PC-3 (cell line): ENCODE measurements around the gene ASTN2. TPM values are rescaled to one million over a fixed set of nuclear protein-coding genes. Genes with fewer than 3 reads are reported as not detected.

Source experiments
- ATAC-seq: fragments of 200-7000 bp; cut with Tn5 transposase; 2 replicates; pipeline ENCODE4 v1.9.1; 2020; ENCODE audit warnings: mild to moderate bottlenecking, moderate library complexity
- BruUV-seq: library from RNA; stranded (reverse); fragments of 400-500 nt; replicated peaks from 2 replicates; lab custom pipeline; 2021; lab: Mats Ljungman, UMichigan
- CTCF ChIA-PET: fragments of 300-600 bp; sonication (Branson Sonifier 250); formaldehyde crosslinking; loops from one replicate; lab custom pipeline; 2022; ENCODE audit warnings: antibody characterized with exemption; lab: Charles Lee
- POLR2A ChIA-PET: fragments of 300-600 bp; sonication (Branson Sonifier 250); formaldehyde crosslinking; loops from one replicate; lab custom pipeline; 2022; ENCODE audit warnings: antibody characterized with exemption; ENCODE audit not compliant: unreplicated experiment; lab: Charles Lee
- DNase-seq: peaks from one replicate; pipeline ENCODE4 v3.0.0-alpha.2; 2015
- H2AFZ ChIP-seq: fragments of 300-600 bp; sonication (generic); 2 replicates; pipeline ENCODE4 v1.6.0; 2016; ENCODE audit warnings: antibody characterized with exemption, low read length
- H3F3A ChIP-seq: fragments of 300-600 bp; sonication (generic); one replicate; pipeline ENCODE4 v1.6.0; 2017; ENCODE audit warnings: antibody characterized with exemption, low read length, control low read depth, mild to moderate bottlenecking; ENCODE audit not compliant: unreplicated experiment
- H3K27ac ChIP-seq: fragments of 300-600 bp; sonication (generic); 2 replicates; pipeline ENCODE4 v1.5.1; 2016; ENCODE audit warnings: mild to moderate bottlenecking, low read length
- H3K27me3 ChIP-seq: fragments of 300-600 bp; sonication (generic); 2 replicates; pipeline ENCODE4 v1.6.1; 2016; ENCODE audit warnings: low read length, mixed read lengths
- H3K36me3 ChIP-seq: fragments of 300-600 bp; sonication (generic); 2 replicates; pipeline ENCODE4 v1.6.1; 2016; ENCODE audit warnings: low read depth, mixed run types, low read length, mixed read lengths
- H3K4me1 ChIP-seq: fragments of 300-600 bp; sonication (generic); 2 replicates; pipeline ENCODE4 v1.5.1; 2016; ENCODE audit warnings: low read length; ENCODE audit not compliant: insufficient read depth
- H3K4me2 ChIP-seq: fragments of 300-600 bp; sonication (generic); 2 replicates; pipeline ENCODE4 v1.6.0; 2016; ENCODE audit warnings: low read length
- H3K4me3 ChIP-seq: fragments of 300-600 bp; sonication (generic); 2 replicates; pipeline ENCODE4 v1.5.1; 2016; ENCODE audit warnings: mild to moderate bottlenecking, low read length, mixed read lengths
- H3K79me2 ChIP-seq: fragments of 300-600 bp; sonication (generic); 2 replicates; pipeline ENCODE4 v1.6.1; 2017; ENCODE audit warnings: low read length, mixed read lengths
- H3K9ac ChIP-seq: fragments of 300-600 bp; sonication (generic); 2 replicates; pipeline ENCODE4 v1.6.0; 2016; ENCODE audit warnings: mild to moderate bottlenecking, low read length
- H3K9me2 ChIP-seq: fragments of 300-600 bp; sonication (generic); replicated peaks from 2 replicates; pipeline ENCODE4 v1.6.1; 2016; ENCODE audit warnings: mixed run types, low read length, mixed read lengths
- H3K9me3 ChIP-seq: fragments of 300-600 bp; sonication (generic); 2 replicates; pipeline ENCODE4 v1.6.1; 2016; ENCODE audit warnings: low read length, mixed read lengths
- H4K20me1 ChIP-seq: fragments of 300-600 bp; sonication (generic); 2 replicates; pipeline ENCODE4 v1.6.1; 2016; ENCODE audit warnings: low read length, mixed read lengths
- CTCF ChIP-seq: fragments of 300-600 bp; sonication (generic); conservative IDR thresholded peaks from 2 replicates; pipeline ENCODE4 v1.5.1; 2017; ENCODE audit warnings: antibody characterized with exemption, low read depth, mild to moderate bottlenecking, low read length
- EZH2 ChIP-seq: fragments of 300-600 bp; sonication (generic); IDR thresholded peaks from one replicate; pipeline ENCODE4 v1.6.1; 2017; ENCODE audit warnings: antibody characterized with exemption, mild to moderate bottlenecking, low read length; ENCODE audit not compliant: unreplicated experiment
- EZH2phosphoT487 ChIP-seq: fragments of 300-600 bp; sonication (generic); IDR thresholded peaks from 2 replicates; pipeline ENCODE4 v1.6.1; 2018; ENCODE audit warnings: mild to moderate bottlenecking, antibody characterized with exemption, low read length, borderline replicate concordance
- intact Hi-C: fragments of 100-400 bp; cut with micrococcal nuclease; formaldehyde crosslinking; loops from 2 replicates; pipeline ENCODE4 v1.9.0; 2023
- total RNA-seq: library from RNA; depleted of rRNA; stranded (reverse); fragments of >200 nt; gene quantifications from 2 replicates; pipeline ENCODE4 v1.2.3, GENCODE V29; 2014

ASTN2 gene
- total RNA-seq, 1 experiment from 2014 or later: 3.5 TPM

DNA sequence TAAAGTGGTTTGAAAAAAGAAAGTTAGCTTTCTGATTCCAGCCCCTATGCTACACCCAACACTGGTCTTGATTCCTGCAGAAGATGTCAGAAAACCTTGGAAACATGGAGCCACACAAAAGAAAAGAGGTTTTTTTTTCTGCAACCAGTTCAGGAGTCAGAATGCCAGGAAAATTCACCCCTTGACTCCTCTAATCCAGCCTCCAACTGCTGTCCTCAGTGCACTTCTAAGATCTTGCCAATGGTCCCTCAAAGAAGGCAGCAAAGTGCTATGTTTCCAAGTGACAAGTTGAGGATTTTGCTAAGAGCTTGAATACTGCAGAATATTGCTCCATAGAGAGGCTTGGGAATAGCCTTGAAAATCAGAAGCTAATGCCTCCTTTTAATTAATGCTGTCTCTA is 617.6 kb downstream of the ASTN2 start:
- no peaks in the 10 kb centered on the region for H3K79me2 ChIP-seq
- CTCF ChIA-PET: no interaction called here
- intact Hi-C loops: no loop called here
- no peaks in the 10 kb centered on the region for H3K36me3 ChIP-seq
- POLR2A ChIA-PET: interaction anchor here (0.5 kb wide), 1 partner anchor 899 kb away, joined by 3 read pairs; no protein-coding TSS in a partner anchor
- no peaks in the 10 kb centered on the region for H3K27me3 ChIP-seq
- ATAC-seq: no peak
- no peak overlapping the region for H3K9ac ChIP-seq
- TF ChIP-seq CTCF: no peak
- no peak for TF ChIP-seq EZH2phosphoT487
- no peak for TF ChIP-seq EZH2
- no peaks in the 10 kb centered on the region for H3K4me1 ChIP-seq
- DNase-seq: no peak
- H3F3A ChIP-seq: no peaks in the 10 kb centered on the region
- H4K20me1 ChIP-seq: no peaks in the 10 kb centered on the region
- H3K9me3 ChIP-seq: no peaks in the 10 kb centered on the region
- no peak overlapping the region for H3K4me3 ChIP-seq
- H3K4me2 ChIP-seq: no peak overlapping the region
- H3K27ac ChIP-seq: no peak overlapping the region
- BruUV-seq: no TSS peak
- H3K9me2 ChIP-seq: no peaks in the 10 kb centered on the region
- no peak overlapping the region for H2AFZ ChIP-seq

- H3K27ac ChIP-seq: no peak overlapping the region
- ATAC-seq (no peak), DNase-seq (no peak)
- no peaks in the 10 kb centered on the region for H3K9me2 ChIP-seq
- BruUV-seq: no TSS peak
- H3K9me3 ChIP-seq: no peaks in the 10 kb centered on the region
- H3K79me2 ChIP-seq: no peaks in the 10 kb centered on the region
- ChIA-PET CTCF (no interaction called here), POLR2A (no interaction called here)
- H2AFZ ChIP-seq: no peak overlapping the region
- no peaks in the 10 kb centered on the region for H3F3A ChIP-seq
- no peak overlapping the region for H3K9ac ChIP-seq
- H3K27me3 ChIP-seq: no peaks in the 10 kb centered on the region
- no peaks in the 10 kb centered on the region for H3K4me1 ChIP-seq
- no peak for TF ChIP-seq EZH2
- TF ChIP-seq CTCF: no peak
- no peak for TF ChIP-seq EZH2phosphoT487
- intact Hi-C loops: no loop called here
- no peak overlapping the region for H3K4me2 ChIP-seq
- H3K36me3 ChIP-seq: no peaks in the 10 kb centered on the region
- H3K4me3 ChIP-seq: no peak overlapping the region
- no peaks in the 10 kb centered on the region for H4K20me1 ChIP-seq
Measured at GRCh38 chr9:116796669-116797068, 618.2 kb downstream of the ASTN2 start.

DNA sequence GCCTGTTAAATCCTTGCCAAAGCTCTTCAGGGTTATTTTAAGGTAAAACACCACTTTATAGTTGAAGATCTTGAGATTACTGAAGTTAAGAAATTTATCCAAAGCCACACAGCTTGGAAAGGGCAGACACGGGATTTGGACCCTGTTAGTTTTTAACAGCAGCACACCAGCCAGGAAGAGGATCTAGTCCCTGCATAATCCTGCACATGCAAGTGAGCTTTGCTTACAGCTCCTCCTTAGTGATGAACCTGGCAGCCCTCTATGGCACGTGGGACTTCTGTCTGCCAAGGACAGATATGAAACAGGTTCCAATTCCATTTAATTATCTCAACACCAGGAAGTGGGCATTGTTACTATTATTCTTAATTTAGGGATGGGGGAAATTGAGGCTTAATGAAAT is 619.0 kb downstream of the ASTN2 start:
- Histone ChIP-seq H3K9me2 (no peaks in the 10 kb centered on the region), H2AFZ (no peak overlapping the region), H3K4me2 (no peak overlapping the region), H3K4me3 (no peak overlapping the region), H3K27ac (no peak overlapping the region), H4K20me1 (no peaks in the 10 kb centered on the region), H3K79me2 (no peaks in the 10 kb centered on the region), H3K9ac (no peak overlapping the region), H3K4me1 (no peaks in the 10 kb centered on the region), H3K27me3 (no peaks in the 10 kb centered on the region), H3F3A (no peaks in the 10 kb centered on the region), H3K9me3 (no peaks in the 10 kb centered on the region), H3K36me3 (no peaks in the 10 kb centered on the region)
- CTCF ChIA-PET: no interaction called here
- DNase-seq (no peak), ATAC-seq (no peak)
- POLR2A ChIA-PET: no interaction called here
- intact Hi-C loops: no loop called here
- BruUV-seq: no TSS peak
- TF ChIP-seq EZH2 (no peak), CTCF (no peak), EZH2phosphoT487 (no peak)
